B cell (primary cell): ENCODE measurements around the gene ATP6V1B1.

Experiments used
- CTCF ChIP-seq: fragments of 200-600 bp; IDR thresholded peaks from one replicate; pipeline ENCODE4 v1.8.0; 2022; ENCODE audit warnings: antibody characterized with exemption, mild to moderate bottlenecking
- EZH2 ChIP-seq: IDR thresholded peaks from 2 replicates; pipeline ENCODE4 v1.6.1; 2012; ENCODE audit warnings: borderline replicate concordance, low read depth, mild to moderate bottlenecking, moderate library complexity, low read length; ENCODE audit not compliant: insufficient read depth, poor library complexity, severe bottlenecking

DNA sequence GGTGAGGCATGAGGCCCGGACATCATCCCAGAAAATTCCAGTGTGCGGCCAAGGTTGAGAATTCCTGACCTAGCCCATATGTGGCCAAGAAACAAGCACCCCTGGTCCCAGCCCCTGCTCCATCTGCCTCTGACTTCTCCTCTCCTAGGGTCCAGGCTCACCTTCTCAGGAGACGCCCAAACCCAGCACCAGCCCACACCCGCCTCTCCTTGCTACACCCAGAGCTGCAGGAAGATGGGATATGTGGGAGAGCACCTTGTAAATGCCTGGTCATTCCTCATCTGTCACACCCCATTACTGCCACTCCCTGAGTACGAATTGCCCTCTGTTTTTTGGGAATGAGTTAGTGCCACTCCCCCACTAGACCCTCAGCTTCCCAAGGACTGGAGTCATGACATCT lies 7.3 kb upstream of the ATP6V1B1 start:
- TF ChIP-seq CTCF (no peak), EZH2 (no peak)
